DND-41 (cell line): ENCODE results near the gene S100A8.

Experiments
- CTCF ChIP-seq: IDR thresholded peaks from 2 replicates; pipeline ENCODE4 v1.5.1; 2012; ENCODE audit warnings: borderline replicate concordance, low read length, moderate library complexity, mild to moderate bottlenecking; ENCODE audit not compliant: poor library complexity, severe bottlenecking; ENCODE audit errors: extremely low read depth
- EZH2 ChIP-seq: IDR thresholded peaks from 3 replicates; pipeline ENCODE4 v1.6.1; 2012; ENCODE audit warnings: borderline replicate concordance, low read depth, mild to moderate bottlenecking, moderate library complexity, low read length, inconsistent platforms; ENCODE audit not compliant: severe bottlenecking

- TF ChIP-seq CTCF (no peak), EZH2 (no peak)
These were observed 26.4 kb upstream of the S100A8 start for GRCh38 chr1:153417136-153417888.
